HG02840 (cell line): Measurements from ENCODE around the gene ARPC4.
A peak's percentile ranks its signal among the peaks of the same experiment; 100 is the strongest.

ENCODE experiments used
- ATAC-seq: cut with Tn5 transposase; IDR thresholded peaks from one replicate; pipeline ENCODE4 v1.9.1; 2021; ENCODE audit warnings: mild to moderate bottlenecking, moderate library complexity, moderate number of reproducible peaks; ENCODE audit not compliant: unreplicated experiment, low FRiP score

ARPC4 gene

GRCh38 chr3:9792405-9793160 lies at the start of gene ARPC4, which contains the start of gene TADA3:
Gene ARPC4 (plus strand): TSS chr3:9793082. CDS start chr3:9793122, 40 bp downstream.
Gene TADA3 (minus strand): TSS chr3:9792473. CDS start chr3:9791466, 1,007 bp downstream.
- ATAC-seq, result peak; percentile 83

GRCh38 chr3:9743548-9743947 lies 49.3 kb upstream of the ARPC4 start:
- ATAC-seq, result no peak

GRCh38 chr3:9744162-9744561 lies 48.7 kb upstream of the ARPC4 start:
- no peak for ATAC-seq

- ATAC-seq, result no peak
Observed at GRCh38 chr3:9745521-9745920, 47.4 kb upstream of the ARPC4 start.

- no peak for ATAC-seq
Observed at GRCh38 chr3:9746330-9746729, 46.6 kb upstream of the ARPC4 start.

- no peak for ATAC-seq
Observed at GRCh38 chr3:9747267-9747666, 45.6 kb upstream of the ARPC4 start.

- no peak for ATAC-seq
Observed at GRCh38 chr3:9748031-9748430, 44.9 kb upstream of the ARPC4 start.

GRCh38 chr3:9749296-9749644 lies 43.6 kb upstream of the ARPC4 start:
- ATAC-seq, result no peak

- ATAC-seq, result peak; percentile 90
Observed at GRCh38 chr3:9749645-9750555, 43.0 kb upstream of the ARPC4 start, which contains the start of gene OGG1. Gene OGG1 (plus strand): TSS chr3:9749952. CDS start chr3:9750287, 335 bp downstream.

GRCh38 chr3:9750556-9751411 lies 42.1 kb upstream of the ARPC4 start:
- ATAC-seq, result no peak

GRCh38 chr3:9754678-9755077 lies 38.2 kb upstream of the ARPC4 start:
- no peak for ATAC-seq

- ATAC-seq, result no peak
Observed at GRCh38 chr3:9757427-9757826, 35.5 kb upstream of the ARPC4 start.

GRCh38 chr3:9760779-9761505 lies 31.9 kb upstream of the ARPC4 start:
- ATAC-seq, result no peak

- ATAC-seq, result no peak
Observed at GRCh38 chr3:9761919-9762318, 31.0 kb upstream of the ARPC4 start.

- no peak for ATAC-seq
Observed at GRCh38 chr3:9762871-9763270, 30.0 kb upstream of the ARPC4 start.

- ATAC-seq, result no peak
Observed at GRCh38 chr3:9765865-9766264, 27.0 kb upstream of the ARPC4 start.

- ATAC-seq, result no peak
Observed at GRCh38 chr3:9767418-9767817, 25.5 kb upstream of the ARPC4 start.

- no peak for ATAC-seq
Observed at GRCh38 chr3:9768141-9768775, 24.6 kb upstream of the ARPC4 start.

- ATAC-seq, result no peak
Observed at GRCh38 chr3:9769012-9769411, 23.9 kb upstream of the ARPC4 start.
